Measurements from ENCODE around the gene CAPN8. TPM values are rescaled to one million over a fixed set of nuclear protein-coding genes. Genes with fewer than 3 reads are reported as not detected.
"Not testable (repeated sequence)": the region's sequence is repeated elsewhere in the genome, so short reads cannot be mapped to it uniquely, and the experiment has no call there.

The CAPN8 gene
- total RNA-seq, 1 experiment from 2014 or later, result 0.14 TPM

DNA sequence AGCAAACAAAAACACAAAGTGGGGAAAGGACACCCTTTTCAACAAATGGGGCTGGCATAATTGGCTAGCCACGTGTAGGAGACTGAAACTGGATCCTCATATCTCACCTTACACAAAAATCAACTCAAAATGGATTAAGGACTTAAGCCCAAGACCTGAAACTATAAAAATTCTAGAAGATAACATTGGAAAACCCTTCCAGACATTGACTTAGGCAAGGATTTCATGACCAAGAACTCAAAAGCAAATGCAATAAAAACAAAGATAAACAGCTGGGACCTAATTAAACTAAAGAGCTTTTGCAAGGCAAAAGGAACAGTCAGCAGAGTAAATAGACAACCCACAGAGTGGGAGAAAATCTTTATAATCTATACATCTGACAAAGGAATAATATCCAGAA lies 146.9 kb downstream of the CAPN8 start:
- DNase-seq (ENCODE audit: low read depth); in situ Hi-C loops (cut with HindIII; ENCODE audit: low pct_unique_long_range_greater_than_20kb, low sequenced_read_pairs): not testable (repeated sequence)

DNA sequence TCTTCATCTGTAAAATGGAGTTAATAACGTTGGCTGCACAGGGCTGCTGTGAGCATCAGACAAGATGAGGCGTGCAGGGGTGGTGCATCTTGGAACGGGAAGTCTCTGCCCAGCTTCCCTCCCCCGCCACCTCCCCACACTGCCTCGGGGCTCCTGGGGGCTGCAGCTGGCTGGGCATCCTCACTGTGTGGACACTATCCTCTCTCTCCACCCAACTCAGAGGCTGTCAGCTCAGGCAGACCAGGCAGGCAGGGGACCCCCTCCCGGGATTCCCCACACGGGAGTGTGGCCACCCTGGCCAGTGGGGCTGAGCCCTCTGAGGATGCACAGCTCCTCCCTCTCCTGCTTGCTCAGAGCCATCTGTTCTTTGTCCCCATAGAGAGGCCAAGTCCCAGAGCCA lies 149.6 kb downstream of the CAPN8 start:
- no peak for DNase-seq (ENCODE audit: low read depth)
- in situ Hi-C loops (cut with HindIII; ENCODE audit: low pct_unique_long_range_greater_than_20kb, low sequenced_read_pairs), result no loop called here

DNA sequence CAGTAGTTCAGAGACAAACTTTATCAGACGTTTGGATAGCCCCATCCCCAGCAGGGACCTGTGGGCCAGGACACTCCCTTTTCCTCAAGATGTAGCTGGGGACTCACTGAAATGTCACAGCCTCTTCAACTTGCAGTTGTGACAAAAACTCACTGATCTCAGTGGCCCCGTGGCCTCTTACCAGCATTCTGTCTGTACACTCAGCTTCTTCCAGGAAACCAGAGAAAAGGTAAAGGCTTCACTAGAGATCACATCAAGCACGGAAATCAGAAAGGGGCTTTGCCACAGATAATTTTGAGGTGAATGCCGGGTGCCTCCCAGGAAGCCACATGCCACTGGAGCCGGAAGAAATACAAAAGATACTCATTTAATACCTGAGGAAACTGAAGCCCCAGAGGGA lies 150.1 kb downstream of the CAPN8 start:
- in situ Hi-C loops (cut with HindIII; ENCODE audit: low pct_unique_long_range_greater_than_20kb, low sequenced_read_pairs), result no loop called here
- DNase-seq (ENCODE audit: low read depth), result no peak

DNA sequence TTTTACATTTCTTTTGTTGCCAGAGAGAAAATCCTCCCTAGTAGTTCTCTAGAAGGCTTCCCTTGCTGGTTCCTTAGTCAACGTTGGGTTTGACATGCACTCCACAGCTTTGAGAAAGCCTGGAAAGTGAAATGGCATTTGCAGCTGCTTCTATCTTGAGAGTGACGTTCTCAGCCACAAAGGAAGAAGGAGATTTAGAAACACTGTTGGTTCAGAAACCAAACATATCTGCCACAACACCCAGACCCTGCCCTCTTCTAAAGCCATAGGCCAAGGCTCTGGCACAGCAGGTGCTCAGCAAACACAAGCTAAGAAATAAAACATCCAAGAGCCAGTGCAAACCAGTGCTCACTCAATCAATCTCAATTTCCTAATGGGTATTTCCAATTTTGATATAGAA lies 150.9 kb downstream of the CAPN8 start:
- no peak for DNase-seq (ENCODE audit: low read depth)
- in situ Hi-C loops (cut with HindIII; ENCODE audit: low pct_unique_long_range_greater_than_20kb, low sequenced_read_pairs), result no loop called here

DNA sequence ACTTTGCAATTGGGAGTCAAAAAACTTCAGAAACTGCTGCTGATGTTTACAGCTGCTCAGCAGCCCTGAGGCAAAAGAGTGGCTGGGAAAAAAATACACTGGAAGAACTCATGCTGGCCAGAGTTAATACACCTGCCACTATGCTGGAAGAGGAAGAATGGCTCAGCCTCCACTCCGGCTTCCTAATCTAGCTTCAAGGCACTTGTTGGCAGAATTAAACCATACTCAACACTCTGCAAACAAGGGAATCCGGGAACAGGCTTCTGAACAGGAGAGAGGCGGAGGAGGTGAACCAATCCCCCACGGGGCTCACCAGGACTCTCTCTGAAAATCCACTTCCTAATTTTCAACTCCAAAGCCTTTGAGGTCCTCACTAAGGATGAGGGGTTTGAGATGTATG lies 152.2 kb downstream of the CAPN8 start:
- in situ Hi-C loops (cut with HindIII; ENCODE audit: low pct_unique_long_range_greater_than_20kb, low sequenced_read_pairs), result no loop called here
- DNase-seq (ENCODE audit: low read depth), result no peak

DNA sequence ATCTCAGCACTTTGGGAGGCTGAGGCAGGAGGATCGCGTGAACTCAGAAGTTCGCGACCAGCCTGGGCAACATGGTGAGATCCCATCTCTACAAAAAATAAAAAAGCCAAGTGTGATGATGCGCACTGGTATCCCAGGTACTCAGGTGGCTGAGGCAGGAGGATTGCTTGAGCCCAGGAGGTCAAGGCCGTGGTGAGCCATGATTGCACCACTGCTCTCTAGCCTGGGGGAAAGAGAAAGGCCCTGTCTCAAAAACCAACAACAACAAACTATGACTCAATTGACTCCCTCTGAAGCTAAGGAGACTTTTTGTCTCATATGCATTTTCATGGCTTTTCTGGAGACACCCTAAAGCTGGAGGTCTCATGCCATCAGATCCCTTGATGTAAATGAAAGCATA lies 153.4 kb downstream of the CAPN8 start:
- in situ Hi-C loops (cut with HindIII; ENCODE audit: low pct_unique_long_range_greater_than_20kb, low sequenced_read_pairs), result no loop called here

DNA sequence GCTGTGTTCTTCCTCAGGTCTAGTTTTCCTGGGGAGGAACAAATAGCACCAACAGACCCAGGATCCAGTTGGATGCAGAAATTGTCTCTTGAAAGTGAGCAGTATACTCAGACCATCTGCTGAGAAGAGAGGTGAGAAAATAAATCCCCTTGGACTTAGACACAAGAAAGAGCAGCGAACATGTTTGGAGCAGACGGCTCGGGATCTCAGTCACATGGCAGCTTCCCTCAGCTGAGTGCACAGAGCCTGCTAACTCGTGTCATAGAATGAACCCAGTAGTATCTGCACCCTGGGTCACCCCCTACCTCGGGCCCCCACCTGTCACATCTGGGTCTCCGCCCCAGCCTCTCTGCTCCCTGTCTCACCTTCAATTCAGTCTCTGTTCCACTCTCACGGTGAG lies 156.7 kb downstream of the CAPN8 start:
- DNase-seq (ENCODE audit: low read depth), result no peak
- in situ Hi-C loops (cut with HindIII; ENCODE audit: low pct_unique_long_range_greater_than_20kb, low sequenced_read_pairs), result no loop called here

More for the DNA sequence above, 153.4 kb downstream of the CAPN8 start:
- DNase-seq (ENCODE audit: low read depth), result no peak

DNA sequence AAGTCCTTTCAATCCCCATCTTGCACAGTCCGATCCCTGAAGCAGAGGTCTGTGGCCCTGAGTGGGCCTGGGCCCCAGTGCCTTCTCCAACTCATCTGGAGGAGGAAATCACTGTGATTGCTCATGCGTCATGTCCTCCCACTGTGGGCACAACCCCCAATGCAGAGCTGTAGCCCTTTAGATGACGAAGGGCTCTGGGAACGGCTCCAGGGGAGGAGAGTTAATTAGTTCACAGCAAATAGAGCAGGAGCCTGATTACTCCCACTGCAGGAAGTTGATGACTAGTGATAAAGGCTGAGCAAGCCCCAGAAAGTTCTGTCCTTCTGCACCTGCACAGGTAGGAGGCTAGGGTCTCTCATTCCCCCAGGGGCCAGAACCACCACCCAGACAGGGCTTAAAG lies 160.8 kb downstream of the CAPN8 start:
- DNase-seq (ENCODE audit: low read depth), result peak; percentile 9
- in situ Hi-C loops (cut with HindIII; ENCODE audit: low pct_unique_long_range_greater_than_20kb, low sequenced_read_pairs), result no loop called here

DNA sequence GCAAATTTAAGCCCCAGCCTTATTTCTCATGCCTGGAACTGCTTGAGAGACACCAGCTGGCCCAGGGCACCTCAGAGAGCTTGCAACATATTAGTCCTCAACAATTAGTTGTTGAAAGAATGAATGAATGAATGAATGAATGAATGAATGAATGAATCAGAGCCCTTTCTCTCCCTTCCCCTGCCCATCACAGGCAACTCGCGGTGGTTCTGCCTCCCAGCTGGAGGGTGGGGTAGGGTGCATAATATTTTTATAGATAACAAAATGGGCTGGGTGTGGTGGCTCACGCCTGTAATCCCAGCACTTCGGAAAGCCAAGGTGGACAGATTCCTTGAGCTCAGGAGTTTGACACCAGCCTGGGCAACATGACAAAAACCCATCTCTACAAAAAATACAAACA lies 162.2 kb downstream of the CAPN8 start:
- in situ Hi-C loops (cut with HindIII; ENCODE audit: low pct_unique_long_range_greater_than_20kb, low sequenced_read_pairs), result no loop called here
- DNase-seq (ENCODE audit: low read depth), result no peak

DNA sequence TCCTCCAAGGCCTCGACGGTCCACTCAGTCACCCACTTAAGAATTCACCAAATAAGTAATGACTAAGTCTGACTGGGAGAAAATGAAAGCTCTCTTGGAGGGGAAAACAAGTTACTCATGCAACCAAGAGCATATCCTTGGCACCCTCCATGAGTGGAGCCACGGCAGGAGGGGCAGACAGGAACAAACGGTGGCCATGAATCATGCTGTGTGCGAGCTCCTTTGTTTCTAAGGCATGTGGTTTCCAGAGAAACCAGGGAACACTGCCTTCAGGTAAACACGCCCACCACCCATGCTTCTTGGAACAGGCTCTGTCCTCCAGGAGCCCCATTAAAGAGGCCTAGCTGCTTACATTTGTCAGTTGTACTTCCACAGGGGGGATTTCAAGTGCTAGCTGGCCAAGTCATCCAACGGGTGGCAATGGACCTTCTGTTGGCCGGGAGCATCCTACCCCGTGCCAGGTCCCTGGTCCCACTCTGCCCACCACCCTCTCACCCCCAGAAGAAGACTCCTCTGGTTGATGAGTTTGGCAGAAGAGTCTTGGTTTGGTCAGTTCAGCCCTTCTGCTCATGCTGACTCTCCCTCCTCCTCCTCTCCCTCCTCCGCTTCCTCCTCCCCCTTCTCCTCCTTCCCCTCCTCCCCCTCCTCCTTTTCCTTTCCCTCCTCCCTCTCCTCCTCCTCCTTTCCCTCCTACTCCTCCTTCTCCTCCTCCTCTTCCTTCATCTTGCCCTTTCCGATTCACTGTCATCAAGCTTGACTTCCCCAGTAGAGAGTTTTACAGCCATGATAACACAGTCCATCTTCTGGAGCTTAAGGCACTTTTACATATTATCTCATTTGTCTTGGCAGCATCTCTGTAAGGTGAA lies 164.7 kb downstream of the CAPN8 start:
- in situ Hi-C loops (cut with HindIII; ENCODE audit: low pct_unique_long_range_greater_than_20kb, low sequenced_read_pairs), result no loop called here
- peak; percentile 77 for DNase-seq (ENCODE audit: low read depth)

DNA sequence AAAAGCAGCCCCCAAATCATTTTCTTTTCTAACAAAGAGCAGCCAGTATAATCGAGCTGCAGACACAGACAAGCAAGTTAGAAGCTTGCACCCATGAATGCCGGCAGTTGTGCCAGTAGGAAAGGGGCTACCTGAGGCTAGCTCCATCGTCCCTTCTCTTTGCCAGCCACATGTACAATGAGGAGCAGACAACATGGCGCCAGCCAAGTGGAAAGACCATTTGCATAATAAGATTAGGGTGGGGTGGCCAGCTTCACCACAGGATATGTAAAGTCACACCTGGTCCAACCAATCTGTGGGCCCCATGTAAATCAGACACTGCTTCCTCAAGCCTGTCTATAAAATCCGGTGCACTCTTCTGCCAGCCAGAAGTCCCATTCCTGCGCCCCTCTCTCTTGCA lies 168.6 kb downstream of the CAPN8 start:
- in situ Hi-C loops (cut with HindIII; ENCODE audit: low pct_unique_long_range_greater_than_20kb, low sequenced_read_pairs), result no loop called here
- DNase-seq (ENCODE audit: low read depth), result peak; percentile 8

DNA sequence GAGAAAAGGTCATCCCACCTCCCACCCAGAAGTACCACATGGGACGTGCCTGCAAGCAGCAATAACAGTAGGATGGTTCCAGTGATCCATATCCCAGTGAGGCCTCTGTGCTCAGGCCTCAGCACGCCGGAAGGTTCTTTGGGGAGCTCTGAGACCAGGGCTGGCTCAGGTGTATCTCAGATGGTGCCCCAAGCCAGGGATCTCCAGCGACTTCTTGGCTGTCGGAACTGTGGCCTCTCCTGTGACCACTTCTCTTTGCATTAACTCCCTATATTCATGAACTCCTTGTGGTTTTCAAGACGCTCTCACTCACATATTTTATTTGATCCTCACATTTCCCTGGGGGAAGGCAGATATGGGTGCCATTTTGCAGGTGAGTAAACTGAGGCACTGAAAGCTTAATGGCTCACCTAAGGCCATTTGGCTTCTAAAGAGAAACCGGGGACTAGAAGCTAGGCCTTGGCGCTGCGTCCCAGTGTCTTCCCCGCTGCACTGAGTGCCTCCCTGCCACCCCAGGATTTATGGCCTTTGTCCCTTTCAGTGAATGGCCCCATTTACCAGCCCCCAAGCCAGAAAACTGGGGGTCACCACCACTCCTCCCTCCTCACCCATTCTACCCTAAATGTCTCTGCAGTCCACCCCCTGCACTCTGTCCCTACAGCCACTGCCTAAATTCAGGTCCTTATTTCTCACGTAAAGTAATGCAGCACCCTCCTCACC lies 170.4 kb downstream of the CAPN8 start:
- in situ Hi-C loops (cut with HindIII; ENCODE audit: low pct_unique_long_range_greater_than_20kb, low sequenced_read_pairs), result no loop called here
- DNase-seq (ENCODE audit: low read depth), result no peak

DNA sequence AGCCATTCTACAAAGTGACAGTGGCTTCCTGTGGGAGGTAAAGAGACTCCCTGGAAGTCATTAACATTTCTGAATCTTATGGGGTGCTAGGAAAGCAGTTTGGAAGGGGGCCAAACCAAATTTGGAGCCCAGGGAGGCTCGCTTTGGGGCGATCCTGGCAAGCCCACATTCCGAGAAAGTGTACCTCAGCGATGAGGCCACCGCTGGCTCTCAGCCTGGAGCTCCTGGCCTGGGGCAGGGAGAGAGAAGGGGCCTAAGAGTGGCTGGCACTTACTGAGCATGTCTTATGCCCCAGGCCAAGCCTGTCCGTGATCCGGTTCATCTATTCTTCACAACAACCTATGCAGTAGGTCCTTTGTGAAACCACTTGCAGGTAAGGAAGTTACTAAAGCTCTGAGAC lies 173.5 kb downstream of the CAPN8 start:
- in situ Hi-C loops (cut with HindIII; ENCODE audit: low pct_unique_long_range_greater_than_20kb, low sequenced_read_pairs), result no loop called here
- DNase-seq (ENCODE audit: low read depth), result no peak

Other genes with a start within 250 kb of the CAPN8 start
- gene CAPN2, start 46.8 kb upstream of the CAPN8 start, total RNA-seq (2014; rRNA removed; shearing (Covaris generic); ENCODE audit: low replicate concordance), result 226 and 227 TPM in 2 replicates
- gene TP53BP2, start 180.2 kb upstream of the CAPN8 start, total RNA-seq (2014; rRNA removed; shearing (Covaris generic); ENCODE audit: low replicate concordance), result 31.8 and 53.1 TPM in 2 replicates

All from Caki2 (cell line).